Loucy (cell line): ENCODE measurements around the gene IPO9.
"Not testable (repeated sequence)": the region's sequence is repeated elsewhere in the genome, so short reads cannot be mapped to it uniquely, and the experiment has no call there.

Experiments used
- H2AFZ ChIP-seq: fragments of 200-600 bp; sonication (generic); 2 replicates; pipeline ENCODE4 v1.6.0; 2016; ENCODE audit warnings: antibody characterized with exemption, mild to moderate bottlenecking, low read length, moderate library complexity
- H3F3A ChIP-seq: fragments of 200-600 bp; 2 replicates; pipeline ENCODE4 v1.6.0; 2016; ENCODE audit warnings: antibody characterized with exemption, low read depth, mild to moderate bottlenecking
- H3K27me3 ChIP-seq: fragments of 200-600 bp; sonication (generic); 2 replicates; pipeline ENCODE4 v1.6.1; 2014; ENCODE audit warnings: low read length, mild to moderate bottlenecking; ENCODE audit not compliant: insufficient read depth, poor library complexity, severe bottlenecking
- H3K36me3 ChIP-seq: fragments of 200-600 bp; sonication (generic); 2 replicates; pipeline ENCODE4 v1.6.1; 2016; ENCODE audit warnings: low read length; ENCODE audit not compliant: insufficient read depth
- H3K4me1 ChIP-seq: fragments of 200-600 bp; sonication (generic); 2 replicates; pipeline ENCODE4 v1.5.1; 2014; ENCODE audit warnings: low read length, mild to moderate bottlenecking; ENCODE audit not compliant: insufficient read depth, poor library complexity, severe bottlenecking
- H3K4me2 ChIP-seq: fragments of 200-600 bp; sonication (generic); 2 replicates; pipeline ENCODE4 v1.6.0; 2014; ENCODE audit warnings: antibody characterized with exemption, low read length, low read depth, mild to moderate bottlenecking; ENCODE audit not compliant: poor library complexity, severe bottlenecking
- H3K4me3 ChIP-seq: fragments of 200-600 bp; sonication (generic); 2 replicates; pipeline ENCODE4 v1.5.1; 2014; ENCODE audit warnings: low read length, mild to moderate bottlenecking, mixed read lengths; ENCODE audit not compliant: poor library complexity, severe bottlenecking
- H3K79me2 ChIP-seq: fragments of 200-600 bp; sonication (generic); 2 replicates; pipeline ENCODE4 v1.6.1; 2014; ENCODE audit warnings: low read length; ENCODE audit not compliant: insufficient read depth
- H3K9ac ChIP-seq: fragments of 200-600 bp; sonication (generic); 2 replicates; pipeline ENCODE4 v1.6.0; 2014; ENCODE audit warnings: mild to moderate bottlenecking, low read depth, low read length, moderate library complexity; ENCODE audit not compliant: poor library complexity, severe bottlenecking
- H3K9me2 ChIP-seq: fragments of 200-600 bp; sonication (generic); replicated peaks from 2 replicates; pipeline ENCODE4 v1.6.1; 2016; ENCODE audit warnings: low read depth, low read length, mixed read lengths
- H3K9me3 ChIP-seq: fragments of 200-600 bp; sonication (generic); 2 replicates; pipeline ENCODE4 v1.6.1; 2014; ENCODE audit warnings: mild to moderate bottlenecking, antibody characterized with exemption, low read length, low read depth; ENCODE audit not compliant: insufficient read depth
- H4K20me1 ChIP-seq: fragments of 200-600 bp; sonication (generic); 2 replicates; pipeline ENCODE4 v1.6.0; 2014; ENCODE audit warnings: antibody characterized with exemption, low read length, mild to moderate bottlenecking; ENCODE audit not compliant: insufficient read depth, poor library complexity, severe bottlenecking
- EZH2phosphoT487 ChIP-seq: fragments of 200-600 bp; IDR thresholded peaks from 2 replicates; pipeline ENCODE4 v1.6.1; 2018; ENCODE audit warnings: antibody characterized with exemption, mild to moderate bottlenecking, moderate library complexity, borderline replicate concordance
- TF ChIP-seq, protein P1 (sequence below): fragments of 200-600 bp; sonication (generic); conservative IDR thresholded peaks from 2 replicates; pipeline ENCODE4 v1.5.1; 2014; ENCODE audit warnings: mild to moderate bottlenecking, antibody characterized with exemption, low read length

The IPO9 gene

DNA sequence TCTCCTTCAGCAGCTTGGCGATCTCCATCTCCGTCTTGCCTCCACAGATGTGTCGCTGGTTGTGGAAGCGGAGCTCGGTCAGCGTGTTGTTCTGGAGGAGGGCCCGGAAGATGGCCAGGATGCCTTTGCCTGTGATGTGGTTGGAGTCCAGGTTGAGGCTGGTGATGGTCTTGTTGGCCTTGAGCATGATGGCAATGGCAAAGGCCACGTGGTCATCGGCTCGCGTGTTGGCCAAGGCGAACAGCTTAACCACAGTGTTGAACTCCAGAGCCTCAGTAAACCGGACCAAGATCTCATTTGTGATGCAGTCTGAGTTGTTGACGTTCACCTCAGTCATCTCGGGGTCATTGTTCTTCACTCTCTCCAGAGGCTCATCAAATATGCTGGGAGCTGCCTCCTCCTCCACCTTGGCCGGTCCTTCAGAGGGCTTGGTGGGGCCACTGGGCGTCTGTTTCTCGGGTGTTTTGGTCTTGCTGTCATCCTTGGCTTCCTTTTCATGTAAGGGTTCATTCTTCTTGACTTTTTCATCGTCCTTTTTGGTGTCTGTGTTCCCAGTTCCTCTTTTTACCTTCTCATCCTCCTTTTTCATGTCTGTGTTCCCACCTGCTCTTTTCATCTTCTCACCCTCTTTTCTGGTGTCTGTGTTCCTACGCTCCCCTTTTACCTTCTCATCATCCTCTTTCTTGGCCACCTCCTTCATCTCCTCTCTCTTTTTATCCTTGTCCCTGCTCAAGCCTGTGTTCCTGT, 70.9 kb downstream of the IPO9 start:
- Histone ChIP-seq H3K4me1 (peaks cover 13% of the 10 kb centered on the region), H3K9me2 (no peaks in the 10 kb centered on the region), H3K9me3 (no peaks in the 10 kb centered on the region), H3K9ac (no peak overlapping the region), H4K20me1 (no peaks in the 10 kb centered on the region), H3F3A (no peaks in the 10 kb centered on the region), H3K79me2 (no peaks in the 10 kb centered on the region), H3K4me2 (no peak overlapping the region), H2AFZ (no peak overlapping the region), H3K4me3 (no peak overlapping the region), H3K27me3 (no peaks in the 10 kb centered on the region), H3K36me3 (no peaks in the 10 kb centered on the region)
- no peak for TF ChIP-seq EZH2phosphoT487
- TF ChIP-seq, protein P1, sequence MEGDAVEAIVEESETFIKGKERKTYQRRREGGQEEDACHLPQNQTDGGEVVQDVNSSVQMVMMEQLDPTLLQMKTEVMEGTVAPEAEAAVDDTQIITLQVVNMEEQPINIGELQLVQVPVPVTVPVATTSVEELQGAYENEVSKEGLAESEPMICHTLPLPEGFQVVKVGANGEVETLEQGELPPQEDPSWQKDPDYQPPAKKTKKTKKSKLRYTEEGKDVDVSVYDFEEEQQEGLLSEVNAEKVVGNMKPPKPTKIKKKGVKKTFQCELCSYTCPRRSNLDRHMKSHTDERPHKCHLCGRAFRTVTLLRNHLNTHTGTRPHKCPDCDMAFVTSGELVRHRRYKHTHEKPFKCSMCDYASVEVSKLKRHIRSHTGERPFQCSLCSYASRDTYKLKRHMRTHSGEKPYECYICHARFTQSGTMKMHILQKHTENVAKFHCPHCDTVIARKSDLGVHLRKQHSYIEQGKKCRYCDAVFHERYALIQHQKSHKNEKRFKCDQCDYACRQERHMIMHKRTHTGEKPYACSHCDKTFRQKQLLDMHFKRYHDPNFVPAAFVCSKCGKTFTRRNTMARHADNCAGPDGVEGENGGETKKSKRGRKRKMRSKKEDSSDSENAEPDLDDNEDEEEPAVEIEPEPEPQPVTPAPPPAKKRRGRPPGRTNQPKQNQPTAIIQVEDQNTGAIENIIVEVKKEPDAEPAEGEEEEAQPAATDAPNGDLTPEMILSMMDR = no peak

DNA sequence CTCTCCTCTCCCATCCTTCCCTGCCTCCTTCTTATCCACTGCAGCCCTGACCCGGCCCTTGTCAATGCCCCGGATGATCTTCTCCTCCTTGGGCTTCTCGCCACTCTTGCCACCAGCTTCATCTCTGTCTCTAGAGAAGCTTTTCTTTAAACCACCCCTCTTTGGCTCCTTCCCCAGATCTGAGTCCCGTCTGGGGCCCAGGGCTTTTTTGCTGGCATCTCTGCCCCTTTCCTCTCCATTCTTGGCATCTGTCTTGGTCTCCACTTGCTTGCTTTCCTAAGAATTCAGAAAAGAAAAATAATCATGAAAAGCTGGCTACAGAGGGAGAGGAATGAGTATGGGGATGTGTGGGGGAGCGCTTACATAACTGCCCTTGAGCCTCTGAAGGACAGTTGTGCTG, 71.5 kb downstream of the IPO9 start:
- no peak overlapping the region for H2AFZ ChIP-seq
- peaks cover 13% of the 10 kb centered on the region for H3K4me1 ChIP-seq
- H3F3A ChIP-seq = no peaks in the 10 kb centered on the region
- no peak for TF ChIP-seq EZH2phosphoT487
- TF ChIP-seq, protein P1 = no peak
- no peaks in the 10 kb centered on the region for H3K79me2 ChIP-seq
- H3K9me2 ChIP-seq = no peaks in the 10 kb centered on the region
- no peak overlapping the region for H3K9ac ChIP-seq
- no peaks in the 10 kb centered on the region for H3K9me3 ChIP-seq
- H3K27me3 ChIP-seq = no peaks in the 10 kb centered on the region
- no peaks in the 10 kb centered on the region for H3K36me3 ChIP-seq
- no peaks in the 10 kb centered on the region for H4K20me1 ChIP-seq
- H3K4me3 ChIP-seq = no peak overlapping the region
- no peak overlapping the region for H3K4me2 ChIP-seq

DNA sequence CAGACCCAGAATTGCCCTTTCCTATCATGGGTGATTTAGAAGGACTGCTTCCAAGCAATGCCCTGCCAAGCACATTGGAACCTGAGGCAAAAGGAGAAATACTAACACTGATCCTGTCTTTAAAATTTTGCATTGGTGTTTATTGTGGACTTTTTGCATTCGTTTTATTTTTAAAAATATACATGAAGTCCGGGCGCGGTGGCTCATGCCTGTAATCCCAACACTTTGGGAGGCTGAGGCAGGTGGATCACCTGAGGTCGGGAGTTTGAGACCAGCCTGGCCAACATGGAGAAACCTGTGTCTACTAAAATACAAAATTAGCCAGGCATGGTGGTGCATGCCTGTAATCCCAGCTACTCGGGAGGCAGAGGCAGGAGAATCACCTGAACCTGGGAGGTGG, 72.1 kb downstream of the IPO9 start:
- peaks cover 13% of the 10 kb centered on the region for H3K4me1 ChIP-seq
- not testable (repeated sequence) for H3K4me2 ChIP-seq, H3K9me3 ChIP-seq

DNA sequence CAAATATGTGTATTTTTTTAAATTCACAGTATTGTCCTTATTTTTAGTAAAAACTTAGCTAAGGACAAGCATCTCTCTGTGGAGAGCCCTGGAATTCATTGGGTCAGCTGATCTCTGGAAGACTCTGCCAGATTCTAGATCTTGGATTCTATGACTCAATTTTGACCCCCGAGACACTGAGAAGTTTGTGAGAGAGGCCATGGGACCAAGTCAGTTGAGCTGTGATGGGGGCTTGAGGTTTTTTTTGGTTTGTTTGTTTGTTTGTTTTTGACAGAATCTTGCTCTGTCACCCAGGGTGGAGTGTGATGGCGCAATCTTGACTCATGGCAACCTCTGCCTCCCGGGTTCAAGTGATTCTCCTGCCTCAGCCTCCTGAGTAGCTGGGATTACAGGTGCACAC, 73.2 kb downstream of the IPO9 start:
- Histone ChIP-seq H4K20me1 (no peaks in the 10 kb centered on the region), H3K27me3 (no peaks in the 10 kb centered on the region), H3K4me1 (peaks cover 7% of the 10 kb centered on the region), H3K36me3 (no peaks in the 10 kb centered on the region), H3K4me2 (no peak overlapping the region), H3K9me2 (no peaks in the 10 kb centered on the region), H2AFZ (no peak overlapping the region), H3K4me3 (no peak overlapping the region), H3K79me2 (no peaks in the 10 kb centered on the region), H3K9ac (no peak overlapping the region), H3F3A (no peaks in the 10 kb centered on the region), H3K9me3 (no peaks in the 10 kb centered on the region)
- TF ChIP-seq, protein P1 = no peak
- no peak for TF ChIP-seq EZH2phosphoT487

More for the DNA sequence above, 72.1 kb downstream of the IPO9 start:
- H4K20me1 ChIP-seq, H3F3A ChIP-seq, H3K9me2 ChIP-seq, H3K27me3 ChIP-seq, H3K9ac ChIP-seq, H3K36me3 ChIP-seq, H3K79me2 ChIP-seq, H3K4me3 ChIP-seq, H2AFZ ChIP-seq: not testable (repeated sequence)
